EL (cell line): ENCODE data around the gene SPHKAP.
"Not testable (repeated sequence)": the region's sequence is repeated elsewhere in the genome, so short reads cannot be mapped to it uniquely, and the experiment has no call there.

Experiments used
- DNase-seq: peaks from one replicate; pipeline ENCODE4 v3.0.0-alpha.2; 2016

Gene SPHKAP

GRCh38 chr2:228092056-228092455 is 89.4 kb downstream of the SPHKAP start:
- no peak for DNase-seq

GRCh38 chr2:228086561-228086960 is 94.9 kb downstream of the SPHKAP start:
- DNase-seq = no peak

GRCh38 chr2:228084717-228085116 is 96.8 kb downstream of the SPHKAP start:
- no peak for DNase-seq

- DNase-seq = no peak
These were observed 98.4 kb downstream of the SPHKAP start for GRCh38 chr2:228083131-228083530.

- DNase-seq = no peak
These were observed 98.9 kb downstream of the SPHKAP start for GRCh38 chr2:228082571-228082970.

GRCh38 chr2:228079194-228079593 is 102.3 kb downstream of the SPHKAP start:
- DNase-seq = no peak

DNA sequence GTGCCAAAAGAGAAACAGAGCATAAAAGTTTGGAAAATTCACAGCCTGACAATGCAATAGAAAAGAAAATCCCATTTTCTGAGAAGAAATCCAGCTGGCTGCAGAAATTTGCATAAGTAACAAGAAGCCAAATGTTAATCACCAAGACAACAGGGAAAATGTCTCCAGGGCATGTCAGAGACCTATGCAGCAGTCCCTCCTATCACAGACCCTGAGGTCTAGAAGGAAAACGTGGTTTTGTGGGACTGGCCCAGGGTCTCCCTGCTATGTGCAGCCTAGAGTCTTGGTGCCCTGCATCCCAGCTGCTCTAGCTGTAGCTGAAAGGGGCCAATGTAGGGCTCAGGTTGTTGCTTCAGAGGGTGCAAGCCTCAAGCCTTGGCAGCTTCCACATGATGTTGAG is 104.8 kb downstream of the SPHKAP start:
- not testable (repeated sequence) for DNase-seq

GRCh38 chr2:228072669-228073068 is 108.8 kb downstream of the SPHKAP start:
- DNase-seq = no peak

DNA sequence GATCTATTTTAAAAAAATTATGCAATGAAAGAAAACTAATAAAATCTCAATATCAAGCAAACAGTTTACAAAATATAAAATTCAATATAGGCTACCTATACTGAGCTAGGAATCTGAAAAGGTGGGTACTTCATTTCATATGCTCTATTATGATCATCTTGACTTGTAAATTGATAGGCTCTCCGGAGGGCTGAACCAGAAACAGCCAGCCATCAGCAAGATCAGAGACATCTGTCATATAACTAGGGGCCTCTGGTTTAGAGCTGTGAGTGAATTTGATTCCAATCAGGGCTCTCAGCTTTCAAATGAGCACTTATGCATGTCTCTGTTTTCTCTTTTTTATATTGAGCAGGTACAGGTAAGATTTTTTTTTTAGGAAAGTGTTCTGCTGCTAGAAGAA is 114.2 kb downstream of the SPHKAP start:
- DNase-seq = no peak

DNA sequence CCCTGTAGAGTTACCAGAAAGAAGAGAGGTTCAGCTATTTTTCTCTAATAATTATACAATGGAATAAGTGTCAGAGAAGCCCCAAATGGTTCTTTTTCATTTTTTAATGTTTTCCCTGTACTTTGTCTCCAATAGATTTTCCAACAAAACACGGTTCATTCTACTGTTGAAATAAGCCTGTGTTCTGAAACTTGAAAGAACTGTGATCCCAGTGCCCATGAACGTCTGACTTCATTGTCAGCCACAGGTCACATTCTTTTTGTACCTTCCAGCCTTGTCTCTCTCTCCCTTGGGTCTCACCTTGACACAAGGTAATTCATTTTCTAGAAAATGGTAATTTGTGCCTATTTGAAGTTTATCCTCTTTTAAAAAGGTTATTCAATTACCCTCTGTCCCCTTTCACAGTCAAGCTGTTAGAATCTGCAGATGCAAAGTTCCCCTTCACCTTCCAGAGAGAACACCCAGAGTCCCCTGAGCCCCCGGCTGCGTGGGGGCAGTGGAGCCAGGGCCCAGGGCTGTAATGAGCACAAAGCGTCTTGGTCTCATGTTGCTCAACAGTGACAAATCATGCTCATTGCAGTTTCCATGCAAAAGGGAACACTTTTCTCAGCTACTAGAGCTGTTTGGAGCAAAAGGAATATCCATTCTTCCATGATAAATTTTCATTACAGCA is 115.2 kb downstream of the SPHKAP start:
- DNase-seq = no peak

DNA sequence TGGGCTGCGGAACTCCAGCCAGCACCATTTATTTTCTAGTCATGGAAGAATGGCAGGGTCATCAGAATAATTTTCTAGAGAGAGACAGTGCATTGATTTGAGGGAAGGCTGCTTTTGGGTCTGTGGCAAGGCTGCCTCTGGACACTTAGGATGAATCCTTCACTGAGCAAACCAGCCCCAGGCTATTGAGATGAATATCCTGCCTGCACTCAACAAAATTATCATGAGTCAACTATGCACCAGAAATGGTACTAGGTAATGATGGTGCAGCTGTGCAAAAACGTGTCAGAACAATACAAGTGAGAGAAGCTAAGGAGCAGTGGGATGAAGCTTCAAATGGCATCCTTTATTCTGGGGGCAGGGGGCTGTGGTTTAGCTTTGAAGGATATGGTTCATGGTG is 115.8 kb downstream of the SPHKAP start:
- DNase-seq = peak; percentile 65

DNA sequence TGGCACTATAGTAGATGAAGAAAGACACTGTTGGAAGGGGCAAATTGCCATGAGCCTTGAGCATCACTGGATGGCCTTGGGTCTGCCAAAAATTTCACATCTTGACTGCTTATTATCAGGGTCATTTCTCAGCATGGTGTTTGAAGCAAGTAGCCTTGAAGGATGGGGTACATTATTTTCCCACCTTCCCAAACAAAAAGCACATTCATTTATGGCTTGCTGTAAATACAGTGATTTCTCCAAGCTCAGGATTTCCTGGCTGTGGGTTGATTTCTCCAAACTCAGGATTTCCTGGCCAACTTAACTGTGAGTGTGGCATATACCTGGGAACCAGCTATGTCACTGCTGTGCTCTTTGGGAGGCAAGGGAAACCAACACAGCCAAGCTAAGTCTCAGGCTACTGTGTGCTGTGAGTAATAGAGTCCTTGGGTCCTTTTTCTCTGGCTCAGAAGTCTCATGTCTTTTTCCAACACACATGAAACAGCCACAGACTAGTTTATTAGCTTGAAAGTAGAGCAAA is 116.6 kb downstream of the SPHKAP start:
- DNase-seq = no peak

- DNase-seq = no peak
These were observed 117.5 kb downstream of the SPHKAP start for GRCh38 chr2:228064024-228064423.

- DNase-seq = peak; percentile 48
These were observed 117.9 kb downstream of the SPHKAP start for GRCh38 chr2:228063558-228063957.

DNA sequence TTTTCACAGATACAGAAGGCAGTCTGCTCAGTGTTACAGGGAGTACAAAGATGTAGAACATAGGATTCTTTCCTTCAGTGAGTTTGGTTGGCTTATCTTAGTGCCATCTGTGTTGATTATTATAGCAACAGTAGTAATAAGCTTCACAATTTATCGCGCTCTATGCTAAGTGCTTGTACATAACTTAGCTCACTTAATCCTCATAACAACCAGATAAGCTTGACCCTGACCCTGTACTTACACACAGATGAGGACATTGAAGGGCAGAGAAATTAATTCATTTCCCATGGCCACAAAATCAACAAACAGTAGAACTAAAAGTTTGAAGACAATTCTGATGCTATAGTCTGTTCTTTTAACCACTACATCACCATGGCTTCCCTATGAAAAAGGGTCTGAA is 121.8 kb downstream of the SPHKAP start:
- no peak for DNase-seq

GRCh38 chr2:228056293-228057097 is 125.0 kb downstream of the SPHKAP start:
- DNase-seq = no peak

- peak; percentile 73 for DNase-seq
These were observed 132.5 kb downstream of the SPHKAP start for GRCh38 chr2:228048838-228049490.

- no peak for DNase-seq
These were observed 140.5 kb downstream of the SPHKAP start for GRCh38 chr2:228040995-228041394.

DNA sequence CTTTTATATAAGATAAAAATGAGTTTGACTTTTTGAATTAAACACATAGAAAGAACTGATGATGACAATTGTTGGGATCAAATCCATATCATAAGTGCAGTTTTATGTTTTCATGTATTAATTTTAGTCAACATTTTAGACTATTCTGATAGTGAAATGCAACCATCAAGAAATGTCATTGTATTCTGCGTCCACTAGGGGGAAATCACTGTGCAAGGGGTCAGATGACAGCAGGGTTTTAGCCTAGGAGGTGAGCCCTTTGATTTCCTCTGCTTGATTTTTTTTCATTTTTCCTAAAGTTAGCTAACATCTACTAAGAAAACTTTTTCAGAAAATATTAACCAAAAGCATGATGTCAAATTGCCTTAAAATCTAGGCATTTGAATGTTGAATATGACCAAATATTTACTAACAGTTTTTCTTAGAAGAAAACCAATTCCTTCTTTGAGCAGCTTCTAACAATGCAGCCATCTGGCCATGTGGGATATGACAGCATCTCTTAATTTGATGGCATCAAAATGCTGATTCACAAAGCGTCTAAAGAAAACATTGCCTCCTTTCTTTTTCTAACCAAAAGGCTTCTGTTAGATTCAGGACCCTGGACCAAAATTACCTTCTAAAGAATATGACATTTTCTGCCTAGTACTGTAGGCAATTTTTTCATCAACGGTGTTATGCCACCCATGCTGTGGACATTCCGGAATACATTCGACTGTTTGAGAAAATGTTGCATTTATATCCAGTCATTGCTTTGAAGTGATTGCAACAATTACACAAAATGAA is 141.5 kb downstream of the SPHKAP start:
- peak; percentile 34 for DNase-seq

DNA sequence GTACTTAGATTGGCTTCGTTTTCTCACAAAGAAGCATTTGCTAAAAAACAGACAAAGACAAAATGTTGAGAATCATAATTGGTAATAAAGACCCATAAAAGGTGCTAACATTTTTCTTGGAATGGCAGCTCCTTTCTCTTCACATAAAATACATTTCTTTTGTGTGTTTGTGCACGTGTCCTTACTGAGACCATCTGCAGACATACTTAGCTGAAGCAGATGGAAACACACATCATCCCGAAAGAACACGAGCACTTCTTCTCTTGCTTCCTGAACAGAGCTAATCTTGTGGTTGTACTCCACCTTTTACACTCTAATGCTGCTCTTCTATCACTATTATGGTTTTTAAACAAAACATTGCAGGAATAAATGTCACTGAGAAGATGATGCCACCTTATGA is 142.5 kb downstream of the SPHKAP start:
- DNase-seq = no peak

GRCh38 chr2:228037915-228038314 is 143.6 kb downstream of the SPHKAP start:
- DNase-seq = no peak

GRCh38 chr2:228023619-228024018 is 157.9 kb downstream of the SPHKAP start:
- DNase-seq = no peak

GRCh38 chr2:228018311-228018710 is 163.2 kb downstream of the SPHKAP start:
- no peak for DNase-seq
